NCI-H510A (cell line): ENCODE results near the gene C12orf76.
"Not testable (repeated sequence)": the region's sequence is repeated elsewhere in the genome, so short reads cannot be mapped to it uniquely, and the experiment has no call there.

Experiments
- DNase-seq: peaks from one replicate; lab custom pipeline; 2025; lab: John Stamatoyannopoulos, UW

The C12orf76 gene

DNA sequence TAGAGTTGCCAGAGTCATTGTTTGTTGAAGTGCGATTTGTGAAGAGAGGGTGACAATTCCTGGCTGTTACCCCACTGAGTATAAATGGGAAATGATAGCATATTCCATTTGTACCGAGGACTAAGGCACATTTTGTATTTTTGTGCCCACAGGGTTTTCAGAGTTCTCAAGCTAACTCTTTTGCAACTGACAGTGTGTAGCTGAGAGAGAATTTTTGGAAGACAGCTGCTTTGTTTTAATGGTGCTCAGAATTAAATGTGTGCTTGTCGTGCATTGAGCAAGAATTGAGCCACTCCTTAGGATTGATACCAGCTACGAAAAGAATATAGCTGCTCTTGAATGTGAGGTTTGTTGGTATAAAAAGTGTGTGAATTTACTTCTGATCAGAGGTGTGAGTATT lies 27.4 kb downstream of the C12orf76 start:
- no peak for DNase-seq

DNA sequence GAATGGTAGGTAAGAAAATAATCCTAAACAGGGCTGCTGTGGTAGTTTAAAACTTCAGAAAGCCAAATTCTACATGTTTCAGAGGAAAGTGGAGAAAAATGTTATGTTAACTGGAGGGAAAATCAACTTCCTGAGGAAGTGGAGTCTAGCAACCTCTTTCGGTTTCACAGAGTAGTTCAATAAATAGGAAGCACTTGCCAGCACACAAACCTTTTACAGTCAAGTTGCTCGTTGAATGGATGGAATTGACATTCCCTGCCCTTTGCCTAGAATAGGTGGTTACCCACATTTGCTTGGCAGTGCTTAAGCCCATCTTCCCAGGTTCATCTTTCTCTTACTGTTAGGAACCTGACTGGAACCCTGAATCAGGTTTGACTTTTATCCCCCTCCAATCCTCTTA lies 33.2 kb downstream of the C12orf76 start:
- no peak for DNase-seq

DNA sequence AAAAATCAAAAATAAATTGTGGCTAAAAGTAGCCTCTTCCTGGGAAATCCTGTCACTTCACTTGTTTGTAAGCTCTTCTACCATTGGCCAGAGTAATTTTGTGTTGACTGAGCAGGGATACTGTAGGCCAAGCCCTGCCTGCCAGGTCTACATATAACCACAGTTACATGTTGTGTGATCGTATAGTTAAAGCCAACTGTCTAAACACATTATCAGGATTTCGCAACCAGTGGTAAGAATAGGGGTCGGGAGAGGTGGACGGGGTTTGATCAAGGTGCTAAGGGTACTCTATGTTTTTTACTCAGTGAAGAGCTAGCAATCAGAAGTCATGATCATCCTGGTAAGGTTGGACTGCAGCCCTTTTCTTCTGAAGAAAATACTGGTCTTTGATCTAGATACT lies 35.7 kb downstream of the C12orf76 start:
- no peak for DNase-seq

GRCh38 chr12:110012137-110012536 lies 36.2 kb downstream of the C12orf76 start:
- DNase-seq: peak; percentile 3

DNA sequence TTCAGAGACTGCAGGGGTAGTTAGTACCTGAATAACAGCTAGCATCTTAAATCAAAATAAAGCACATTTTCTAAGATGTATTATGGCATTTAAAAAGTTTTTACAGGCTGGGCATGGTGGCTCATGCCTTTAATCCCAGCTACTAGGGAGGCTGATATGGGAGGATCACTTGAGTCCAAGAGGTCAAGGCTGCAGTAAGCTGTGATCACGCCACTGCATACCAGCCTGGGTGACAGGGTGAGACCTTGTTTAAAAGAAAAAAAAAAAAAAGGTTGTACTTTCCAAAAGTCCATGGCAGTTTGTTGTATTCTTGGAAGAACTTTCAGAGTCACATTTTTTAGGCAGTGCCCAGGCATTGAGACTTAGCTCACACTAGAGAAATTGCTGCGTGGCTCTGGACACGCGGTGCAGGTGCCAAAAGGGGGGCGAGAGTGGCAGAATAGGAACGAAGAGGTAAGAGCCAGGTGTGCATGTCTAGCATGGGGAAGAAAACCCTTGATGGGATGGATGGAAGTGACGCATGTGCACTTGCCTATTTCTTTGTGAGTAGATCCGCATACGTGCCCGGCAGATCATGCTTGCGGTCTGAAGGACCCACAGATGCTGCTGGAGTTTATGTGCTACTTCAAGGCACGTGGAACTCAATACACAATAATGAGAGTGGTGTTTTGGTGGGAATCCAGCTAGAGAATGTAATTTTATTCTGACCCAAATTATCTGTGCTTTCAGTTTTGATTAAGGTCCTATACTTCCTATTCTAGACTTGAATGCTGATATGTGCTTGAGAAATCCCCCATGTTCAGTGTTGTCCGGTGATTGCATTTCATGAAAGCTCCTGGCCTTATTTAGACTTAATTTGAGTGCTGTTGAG lies 37.2 kb downstream of the C12orf76 start:
- peak; percentile 8 for DNase-seq

- DNase-seq: not testable (repeated sequence)
Observed at GRCh38 chr12:110008681-110009398, 39.5 kb downstream of the C12orf76 start.

GRCh38 chr12:110007881-110008280 lies 40.4 kb downstream of the C12orf76 start:
- DNase-seq: no peak

- no peak for DNase-seq
Observed at GRCh38 chr12:110006115-110006514, 42.2 kb downstream of the C12orf76 start.

GRCh38 chr12:110005319-110005973 lies 42.9 kb downstream of the C12orf76 start:
- DNase-seq: no peak

DNA sequence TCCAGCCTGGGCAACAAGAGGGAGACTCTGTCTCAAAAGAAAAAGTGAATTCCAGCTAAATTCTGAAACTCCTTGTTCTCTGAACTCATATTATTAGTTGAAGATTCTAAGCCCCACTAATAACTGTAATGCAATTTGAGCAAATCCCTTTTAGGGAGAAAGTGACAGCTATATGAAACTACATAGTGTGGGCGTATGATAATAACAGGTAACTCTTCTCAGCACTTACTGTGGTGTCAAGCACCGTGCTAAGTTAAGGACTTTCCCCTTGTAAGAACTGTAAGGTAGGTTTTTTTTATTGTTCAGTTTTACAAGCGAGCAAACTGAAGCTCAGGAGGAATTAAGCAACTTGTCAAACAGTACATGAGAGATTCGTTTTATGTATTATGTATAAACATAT lies 43.7 kb downstream of the C12orf76 start:
- DNase-seq: no peak

DNA sequence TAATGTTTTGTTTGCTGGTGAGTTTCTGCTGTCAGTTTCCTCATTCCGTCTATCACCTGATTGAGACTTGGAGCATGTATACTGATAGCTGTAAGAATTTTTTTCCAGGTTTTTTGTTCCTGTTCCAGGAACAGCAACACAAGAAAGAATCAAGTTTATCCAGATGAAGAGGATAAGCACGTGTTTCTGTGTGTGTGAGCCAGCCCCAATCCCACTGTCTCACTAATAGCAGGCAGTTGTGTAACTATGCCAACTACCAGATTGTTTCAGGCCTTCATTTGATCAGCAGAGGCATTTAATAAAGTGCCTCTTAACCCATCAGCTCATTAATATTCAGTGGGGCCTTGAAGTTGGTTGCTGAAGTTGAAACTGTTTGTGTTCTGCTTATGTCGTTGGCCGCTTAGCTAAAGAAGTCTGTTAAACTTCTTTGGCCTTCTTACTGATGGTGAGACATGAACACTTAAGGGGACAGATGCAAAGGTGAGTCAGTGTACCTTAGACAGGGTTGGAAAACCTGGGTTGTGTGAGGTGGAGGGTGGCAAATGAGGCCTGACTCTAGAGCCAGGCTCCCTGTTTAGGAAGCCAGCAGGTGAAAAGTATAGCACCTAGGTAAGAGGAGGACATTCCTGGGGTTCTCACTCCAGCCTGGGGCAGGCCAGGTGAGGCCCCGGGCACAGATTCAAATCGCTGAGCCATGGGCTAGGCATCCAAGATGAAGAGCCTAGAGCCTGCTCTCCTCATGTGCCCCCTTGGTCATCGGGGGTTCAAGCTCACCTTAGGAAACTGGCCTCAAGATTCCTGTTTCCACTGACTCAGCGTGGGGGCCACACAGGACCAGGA lies 45.4 kb downstream of the C12orf76 start:
- DNase-seq: no peak

DNA sequence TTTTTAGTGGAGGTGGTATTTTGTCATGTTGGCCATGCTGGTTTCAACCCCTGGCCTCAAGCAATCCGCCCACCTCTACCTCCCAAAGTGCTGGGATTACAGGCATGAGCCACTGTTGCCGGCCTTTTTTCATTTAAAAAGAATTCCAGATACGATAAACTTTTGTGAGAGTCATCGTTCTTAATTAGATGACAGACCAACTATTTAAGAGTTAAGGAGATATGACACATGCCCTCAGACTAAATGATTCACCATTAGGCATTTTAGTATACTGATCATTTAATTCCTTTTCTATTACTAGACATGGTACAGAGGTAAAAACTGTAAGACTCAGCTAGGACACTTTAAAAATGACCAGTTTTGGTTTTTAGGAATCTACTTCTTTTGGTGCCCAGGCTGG lies 46.7 kb downstream of the C12orf76 start:
- DNase-seq: no peak

DNA sequence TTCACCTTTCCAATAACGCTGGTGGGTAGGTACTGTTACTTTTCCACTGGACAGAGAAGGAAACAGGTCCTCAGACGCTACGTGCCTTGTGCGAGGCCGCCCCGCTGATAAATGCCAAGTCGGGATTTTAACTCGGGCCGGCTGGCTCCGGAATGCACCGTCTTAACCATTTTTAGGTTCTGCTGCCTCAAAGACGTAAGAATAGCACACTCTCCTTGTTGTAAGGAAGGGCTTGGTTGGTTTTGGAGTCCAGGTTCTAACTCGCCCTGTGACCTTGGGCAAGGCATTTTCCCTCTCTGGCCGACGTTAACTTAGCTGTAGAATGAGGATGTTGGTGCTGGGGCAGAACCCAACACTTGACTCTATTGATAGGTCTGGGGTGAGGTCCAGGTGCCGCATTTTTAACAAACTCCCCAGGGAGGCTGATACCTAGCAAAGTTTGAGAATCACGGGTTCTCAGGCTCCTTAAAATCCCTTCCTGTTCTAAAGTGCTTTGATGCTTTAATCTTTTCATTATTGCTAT lies 48.3 kb downstream of the C12orf76 start:
- DNase-seq: no peak

DNA sequence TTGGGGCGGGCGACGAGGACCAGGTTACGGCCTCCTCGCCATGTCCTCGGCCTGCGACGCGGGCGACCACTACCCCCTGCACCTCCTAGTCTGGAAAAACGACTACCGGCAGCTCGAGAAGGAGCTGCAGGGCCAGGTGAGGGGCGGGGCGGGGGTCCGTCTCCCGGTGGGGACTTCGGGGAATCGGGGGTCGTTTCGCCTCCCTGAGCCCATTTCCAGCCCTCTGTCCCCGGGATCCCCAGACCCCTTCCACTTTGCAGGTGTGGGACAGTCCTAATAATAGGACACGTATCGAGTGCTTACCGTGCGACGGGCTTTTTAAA lies 48.7 kb downstream of the C12orf76 start:
- DNase-seq: no peak

DNA sequence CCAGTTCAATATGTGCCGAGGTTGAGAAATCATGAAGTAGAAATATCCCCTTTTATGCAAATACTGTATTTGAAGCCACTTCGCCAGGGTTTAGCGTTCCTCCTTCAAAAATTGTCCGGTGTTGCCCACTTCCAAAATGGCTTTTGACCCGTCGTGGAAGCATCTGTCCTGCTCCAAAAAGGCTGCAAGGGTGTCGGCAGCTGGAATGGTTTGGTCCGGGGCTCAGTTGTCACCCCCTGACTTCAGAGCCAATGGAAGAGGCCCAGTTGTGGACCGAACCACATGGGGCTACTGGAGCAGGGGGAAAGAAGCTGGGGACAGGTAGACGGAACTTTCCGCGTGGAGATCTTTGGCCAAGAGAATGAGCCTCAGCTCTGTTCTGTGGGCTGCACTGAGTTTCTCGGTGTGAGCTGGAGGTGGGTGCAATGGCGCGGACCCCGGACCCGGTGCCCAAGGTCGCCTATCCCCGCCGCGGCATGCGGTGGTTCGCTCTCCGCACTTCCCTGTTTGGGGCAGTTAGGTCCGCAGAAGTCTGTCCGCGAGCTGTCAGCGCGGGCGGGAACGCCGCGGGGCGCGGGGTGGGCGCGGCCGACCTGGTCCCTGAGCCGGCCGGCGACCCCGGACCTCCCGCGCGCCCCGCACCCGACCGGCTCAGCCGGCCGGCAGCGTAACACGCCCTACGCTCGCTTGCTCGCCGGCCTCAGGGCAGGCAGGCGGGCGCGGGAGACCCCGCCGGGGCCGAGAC lies 49.2 kb downstream of the C12orf76 start, which contains the start of gene ANKRD13A:
ANKRD13A (plus strand) TSS at position 527 of the 745 bp plus-strand sequence. CDS start 259 bp downstream, outside the sequence.
- peak; percentile 85 for DNase-seq

- DNase-seq: no peak
Observed at GRCh38 chr12:109998241-109998903, 50.0 kb downstream of the C12orf76 start.

- no peak for DNase-seq
Observed at GRCh38 chr12:109997393-109997792, 50.9 kb downstream of the C12orf76 start.

DNA sequence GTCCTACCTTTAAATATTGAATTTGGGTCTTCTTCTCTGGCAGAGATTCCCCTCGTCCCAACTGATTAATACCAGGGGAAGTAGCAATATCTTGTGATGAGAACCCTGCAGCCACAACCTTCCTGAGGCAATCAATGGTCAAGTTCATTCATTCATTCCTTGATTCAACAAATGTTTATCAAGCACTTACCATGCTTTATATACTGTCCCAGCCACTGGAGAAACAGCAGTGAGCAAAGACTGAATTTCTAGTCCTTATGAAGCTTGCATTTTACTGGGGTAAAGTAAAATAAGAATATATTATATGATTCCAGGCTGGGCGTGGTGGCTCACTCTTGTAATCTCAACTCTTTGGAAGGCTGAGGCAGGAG lies 51.9 kb downstream of the C12orf76 start:
- DNase-seq: no peak

DNA sequence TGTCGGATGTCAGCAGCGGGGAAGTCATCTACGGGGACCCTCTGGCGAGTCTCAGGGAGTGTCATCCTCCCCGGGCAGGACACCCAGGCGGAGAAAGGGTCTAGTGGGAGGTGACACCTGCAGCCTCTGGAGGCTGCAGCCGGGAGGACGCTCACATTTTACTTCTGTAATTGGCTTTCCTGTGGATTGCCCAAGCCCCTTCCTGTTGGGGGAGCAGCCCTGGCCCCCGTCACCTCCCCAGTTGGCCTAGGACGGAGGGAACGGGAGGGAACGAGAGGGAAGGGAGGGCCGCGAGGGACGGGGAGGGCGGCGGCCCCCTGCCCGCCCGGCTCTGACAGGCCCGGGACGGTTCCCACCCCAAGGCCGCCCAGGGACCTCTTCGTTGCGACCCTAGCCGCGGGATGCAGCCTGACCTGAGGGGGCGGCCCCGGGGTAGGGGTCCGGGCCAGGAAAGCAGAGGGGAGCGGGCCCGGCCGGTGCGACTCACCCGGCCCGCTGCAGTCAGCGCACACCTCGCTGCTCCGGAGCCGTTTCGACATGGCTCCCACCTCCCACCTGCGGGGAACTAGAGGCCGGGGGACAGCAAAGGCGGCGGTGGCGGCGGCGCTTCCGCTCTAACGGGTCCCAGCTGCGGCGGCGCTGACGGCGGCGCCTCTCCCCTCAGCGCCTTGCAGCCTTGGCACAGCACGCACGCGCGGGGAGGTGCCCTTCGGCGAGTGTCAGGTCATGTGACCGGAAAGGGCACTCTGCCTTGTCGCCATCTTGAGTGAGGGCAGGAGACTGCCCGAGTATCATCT lies 52.4 kb downstream of the C12orf76 start, which contains the start of gene GIT2:
GIT2 (minus strand) TSS at position 683 of the 797 bp plus-strand sequence; CDS start at position 539, 144 bp downstream.
- peak; percentile 91 for DNase-seq

DNA sequence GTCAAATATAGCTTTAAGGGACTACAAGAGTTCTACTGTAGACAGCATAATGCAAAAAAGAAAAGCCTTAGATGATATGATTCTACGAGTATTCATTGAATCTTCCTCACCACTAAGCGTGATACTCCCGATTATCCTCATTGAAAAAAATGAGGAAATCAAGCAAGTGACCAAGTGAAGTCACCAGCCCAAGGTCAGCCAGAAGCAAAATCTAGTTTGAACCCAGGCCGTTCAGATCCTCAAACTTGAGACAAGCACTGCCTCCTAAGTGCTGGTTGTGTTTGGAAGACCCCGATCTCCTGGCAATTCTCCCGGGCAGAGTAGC lies 53.0 kb downstream of the C12orf76 start:
- no peak for DNase-seq
